HG02798 (cell line): Measurements from ENCODE around the gene GARIN3.
A peak's percentile ranks its signal among the peaks of the same experiment; 100 is the strongest.
"Not testable (repeated sequence)": the region's sequence is repeated elsewhere in the genome, so short reads cannot be mapped to it uniquely, and the experiment has no call there.

Source experiments
- ATAC-seq: cut with Tn5 transposase; IDR thresholded peaks from one replicate; pipeline ENCODE4 v1.9.1; 2021; ENCODE audit warnings: mild to moderate bottlenecking; ENCODE audit not compliant: unreplicated experiment, poor library complexity

Gene GARIN3

DNA sequence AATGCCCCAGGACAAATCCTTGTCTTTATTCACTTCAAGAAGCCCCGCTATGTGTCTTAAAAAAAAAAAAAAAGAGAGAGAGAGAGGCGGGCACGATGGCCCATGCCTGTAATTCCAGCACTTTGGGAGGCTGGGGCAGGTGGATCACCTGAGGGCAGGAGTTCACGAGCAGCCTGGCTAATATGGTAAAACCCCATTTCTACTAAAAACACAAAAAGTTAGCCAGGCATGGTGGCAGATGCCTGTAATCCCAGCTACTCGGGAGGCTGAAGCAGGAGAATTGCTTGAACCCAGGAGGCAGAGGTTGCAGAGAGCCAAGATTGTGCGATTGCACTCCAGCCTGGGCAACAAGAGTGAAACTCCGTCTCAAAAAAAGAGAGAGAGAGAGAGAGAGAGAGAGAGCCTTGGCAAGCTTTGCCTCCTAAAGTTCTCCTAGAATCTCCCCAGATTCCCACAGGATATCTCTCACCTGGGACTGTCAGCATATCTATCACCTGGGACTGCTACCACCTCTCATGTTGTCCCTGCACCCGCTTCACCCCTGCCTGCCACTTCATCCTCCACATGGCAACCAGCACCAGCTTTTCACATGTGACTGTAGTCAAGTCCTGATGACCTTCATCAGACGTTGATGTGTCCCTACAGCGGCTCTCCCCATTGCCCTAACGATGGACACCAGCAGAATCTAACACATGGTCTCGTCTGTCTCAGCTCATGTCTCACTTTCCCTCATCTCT is 20.4 kb upstream of the GARIN3 start:
- no peak for ATAC-seq

DNA sequence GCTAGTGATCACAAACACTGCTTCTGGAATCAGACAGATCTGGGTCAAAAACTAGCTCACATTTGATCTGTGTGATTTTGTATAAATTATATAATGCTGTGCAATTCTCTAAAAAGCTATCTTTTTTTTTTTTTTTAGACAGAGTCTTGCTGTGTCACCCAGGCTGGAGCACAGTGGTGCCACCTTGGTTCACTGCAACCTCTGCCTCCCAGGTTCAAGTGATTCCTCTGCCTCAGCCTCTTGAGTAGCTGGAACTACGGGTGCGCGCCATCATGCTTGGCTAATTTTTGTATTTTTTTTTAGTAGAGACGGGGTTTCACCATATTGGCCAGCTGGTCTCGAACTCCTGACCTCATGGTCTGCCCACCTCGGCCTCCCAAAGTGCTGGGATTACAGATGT is 19.1 kb upstream of the GARIN3 start:
- ATAC-seq: not testable (repeated sequence)

DNA sequence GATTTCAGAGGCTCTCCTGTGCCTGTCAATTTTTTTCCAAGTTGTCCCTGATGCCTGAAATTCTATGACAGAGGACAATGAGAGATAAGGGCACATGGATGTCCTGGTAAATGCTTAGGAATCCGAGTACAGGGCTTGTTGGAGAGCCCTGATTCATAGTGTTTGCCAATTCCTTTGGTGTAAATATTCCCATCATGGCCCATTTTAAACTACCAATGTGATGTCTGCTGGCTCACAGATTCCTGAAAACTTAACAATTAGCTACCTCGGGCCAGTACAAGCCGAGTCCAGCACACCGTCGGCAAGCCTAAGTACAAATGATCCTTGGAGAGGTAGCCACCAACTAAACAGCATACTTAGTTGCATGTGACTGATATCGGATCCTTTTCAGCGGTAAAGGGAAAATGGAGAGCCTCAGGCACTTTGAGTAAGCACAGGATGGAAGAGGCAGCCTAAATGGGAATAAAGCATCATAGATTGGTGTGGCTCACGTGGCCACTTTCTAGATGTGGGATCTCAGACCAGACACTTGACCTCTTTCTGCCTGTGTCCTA is 18.1 kb upstream of the GARIN3 start:
- no peak for ATAC-seq

DNA sequence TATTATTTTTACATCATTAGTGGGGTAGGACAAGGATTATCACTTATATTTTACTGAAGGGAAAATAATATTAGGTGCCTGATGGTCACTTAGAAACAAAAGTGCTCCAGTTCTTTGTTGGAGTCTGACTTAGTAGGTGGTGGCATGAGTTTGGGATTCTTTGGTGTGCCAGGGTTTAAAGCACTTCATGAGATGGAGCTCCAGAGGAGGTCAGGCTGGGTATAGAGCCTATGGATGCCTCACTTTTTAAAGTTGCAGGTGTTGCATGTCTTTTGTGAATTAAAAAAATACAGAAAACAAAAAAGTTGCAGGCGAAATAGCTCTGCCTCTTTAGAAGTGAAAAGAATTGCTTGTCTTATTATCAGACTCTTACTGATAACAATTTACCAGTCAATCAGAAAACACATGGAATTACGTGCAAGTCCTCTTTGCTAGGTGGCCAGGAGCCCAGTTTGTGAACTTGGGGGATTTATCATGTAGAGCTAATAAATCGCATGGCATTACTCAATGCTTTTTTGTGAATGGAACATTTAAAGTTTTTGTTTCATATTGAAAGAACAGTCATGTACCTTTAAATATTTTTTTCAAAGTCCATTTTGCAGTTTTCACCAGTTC is 16.2 kb upstream of the GARIN3 start:
- no peak for ATAC-seq

DNA sequence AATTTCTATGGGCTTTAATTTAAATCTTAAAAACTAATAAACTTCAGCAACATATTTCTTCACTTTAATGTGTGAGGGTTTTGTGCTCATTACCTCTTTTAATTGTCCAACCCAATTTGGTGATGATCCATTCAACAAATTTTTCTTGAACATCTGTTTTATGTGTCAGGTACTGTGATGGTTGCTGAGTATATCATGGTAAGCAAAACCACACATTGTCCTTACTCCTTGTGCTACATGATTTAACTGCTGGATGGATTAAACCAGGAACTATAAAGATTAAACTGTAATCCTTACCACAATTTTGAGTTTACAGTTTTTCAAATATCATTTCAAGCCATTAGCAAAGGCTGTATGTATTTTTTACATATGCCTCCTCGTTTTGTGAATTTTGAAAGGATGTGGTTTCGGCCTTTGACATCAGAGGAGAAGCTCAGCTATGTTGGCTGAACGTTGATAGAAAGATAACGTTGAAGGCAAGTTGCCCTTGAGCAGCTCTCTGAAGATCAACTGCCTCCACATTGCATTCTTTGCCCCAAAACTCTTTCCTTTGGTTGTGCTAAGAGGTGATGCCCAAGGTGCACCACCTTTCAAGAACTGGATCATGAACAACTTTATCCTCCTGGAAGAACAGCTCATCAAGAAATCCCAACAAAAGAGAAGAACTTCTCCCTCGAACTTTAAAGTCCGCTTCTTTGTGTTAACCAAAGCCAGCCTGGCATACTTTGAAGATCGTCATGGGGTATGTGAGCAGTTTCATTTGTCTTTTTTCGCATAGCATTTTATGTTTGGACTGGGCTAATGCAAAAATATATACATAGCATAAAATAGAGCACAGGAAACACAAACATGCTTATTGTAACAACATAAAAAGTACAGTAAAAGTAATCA is 14.6 kb upstream of the GARIN3 start, which contains the start of gene ITK:
ITK (plus strand) TSS at position 467 of the 891 bp plus-strand sequence; CDS start at position 605, 138 bp downstream.
- ATAC-seq: no peak

DNA sequence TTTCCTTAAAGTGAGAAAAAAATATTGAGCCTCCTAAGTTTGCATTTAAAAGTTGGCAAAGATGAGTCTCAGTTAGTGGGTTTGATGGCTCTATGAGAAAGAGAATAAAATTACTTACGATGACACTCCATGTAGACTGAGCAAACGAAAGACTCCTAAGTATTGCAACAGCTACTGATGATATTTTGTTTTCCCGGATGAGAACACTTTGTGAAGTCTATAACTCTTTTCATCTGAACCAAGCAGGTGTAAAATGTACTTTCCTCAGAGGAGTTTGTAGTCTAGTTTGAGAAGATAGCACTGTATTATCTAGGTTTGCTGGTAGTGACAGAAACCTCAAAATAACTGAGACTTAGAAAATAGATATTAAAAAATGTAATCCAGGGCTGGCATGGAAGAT is 12.9 kb upstream of the GARIN3 start:
- no peak for ATAC-seq

DNA sequence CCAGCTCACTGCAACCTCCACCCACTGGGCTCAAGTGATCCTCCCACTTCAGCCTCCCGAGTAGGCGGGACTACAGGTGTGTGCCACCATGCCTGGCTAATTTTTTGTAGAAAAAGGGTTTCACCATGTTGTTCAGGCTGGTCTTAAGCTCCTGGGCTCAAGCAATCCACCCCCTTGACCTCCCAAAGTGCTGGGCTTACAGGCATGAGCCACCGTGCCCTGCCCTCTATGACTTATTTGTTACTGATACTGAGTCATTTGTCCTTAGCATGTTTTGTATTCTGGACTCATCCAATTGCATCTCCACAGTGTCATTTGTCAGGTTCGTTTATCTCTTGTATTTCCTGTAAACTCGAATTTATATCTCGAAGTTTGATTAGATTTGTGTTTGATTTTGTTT is 11.9 kb upstream of the GARIN3 start:
- no peak for ATAC-seq

DNA sequence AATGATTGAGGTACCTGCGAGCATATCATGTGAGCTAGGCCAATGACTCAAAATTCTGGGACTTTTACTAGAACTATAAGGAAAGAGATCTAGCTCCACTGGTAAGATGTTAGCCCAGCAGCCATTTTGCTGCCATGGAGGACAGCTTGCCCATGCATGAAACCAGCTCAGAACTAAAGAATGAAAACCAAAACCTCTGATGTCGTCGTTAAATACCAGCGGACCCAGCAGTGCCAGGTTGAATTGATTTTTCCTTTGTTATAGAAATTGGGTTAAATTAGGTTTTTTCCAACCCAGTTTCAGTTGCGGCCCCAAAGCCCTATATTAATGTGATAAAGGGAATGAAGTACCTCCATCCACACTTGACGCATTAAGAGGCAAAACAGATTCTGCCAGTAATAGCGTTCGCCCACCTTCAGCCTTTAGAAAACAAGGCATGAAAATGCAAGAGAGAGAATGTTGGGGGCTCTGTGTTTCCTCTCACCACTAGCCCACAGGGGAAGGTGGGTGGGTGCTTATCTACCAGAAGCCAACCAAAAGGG is 9.1 kb upstream of the GARIN3 start:
- ATAC-seq: no peak

DNA sequence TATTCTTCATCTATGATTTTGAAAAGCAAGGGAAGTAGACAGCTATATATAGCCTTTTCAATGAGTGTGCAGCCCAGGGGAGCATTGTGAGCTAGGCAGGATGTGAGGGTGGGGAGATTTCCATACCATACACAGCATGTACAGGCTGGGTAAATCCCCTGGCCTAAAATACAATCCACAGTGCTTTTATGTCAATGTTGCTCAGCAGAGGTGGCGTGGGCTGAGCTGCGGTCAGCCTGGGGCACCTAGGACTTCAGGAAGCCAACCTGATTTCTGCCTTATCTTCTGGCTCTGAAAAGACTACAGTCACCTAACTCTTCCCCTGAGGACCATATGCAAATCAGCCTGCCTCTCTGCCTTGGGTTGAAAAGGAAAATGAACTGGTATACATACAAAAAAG is 6.3 kb upstream of the GARIN3 start:
- ATAC-seq: peak; percentile 99

DNA sequence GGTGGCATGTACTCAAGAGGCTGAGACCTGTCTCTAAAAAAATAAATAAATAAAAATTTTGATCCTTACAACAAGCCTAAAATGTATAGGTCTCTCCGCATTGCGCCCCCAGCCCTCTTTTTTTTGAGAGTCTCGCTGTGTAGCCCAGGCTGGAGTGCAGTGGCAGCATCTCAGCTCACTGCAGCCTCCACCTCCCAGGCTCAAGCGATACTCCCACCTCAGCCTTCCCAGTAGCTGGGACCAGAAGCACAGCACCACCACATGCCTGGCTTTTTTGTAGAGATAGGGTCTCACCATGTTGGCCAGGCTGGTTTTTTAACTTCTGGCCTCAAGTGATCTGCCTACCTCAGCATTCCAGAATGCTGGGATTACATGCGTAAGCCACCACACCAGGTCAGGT is 2.2 kb upstream of the GARIN3 start:
- ATAC-seq: no peak

DNA sequence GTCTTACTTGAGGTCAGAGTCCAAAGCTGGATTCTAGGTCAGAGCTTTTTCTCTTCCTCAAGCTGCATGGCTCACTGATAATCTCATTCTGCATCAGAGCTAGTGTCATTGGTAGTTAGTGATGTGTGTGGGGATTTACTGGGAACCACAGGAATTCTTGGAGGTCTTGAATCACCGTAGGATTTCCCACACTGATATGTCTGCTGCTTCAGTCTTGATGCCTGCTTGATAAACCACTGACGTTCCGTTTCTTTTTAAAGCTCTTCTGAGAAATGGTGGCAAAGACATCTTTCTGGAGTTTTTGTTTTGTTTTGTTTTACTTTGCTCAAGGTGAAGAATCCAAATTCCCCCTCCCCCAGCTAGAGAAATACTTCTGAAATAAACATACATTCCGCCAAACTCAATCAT is 1.2 kb upstream of the GARIN3 start:
- no peak for ATAC-seq

DNA sequence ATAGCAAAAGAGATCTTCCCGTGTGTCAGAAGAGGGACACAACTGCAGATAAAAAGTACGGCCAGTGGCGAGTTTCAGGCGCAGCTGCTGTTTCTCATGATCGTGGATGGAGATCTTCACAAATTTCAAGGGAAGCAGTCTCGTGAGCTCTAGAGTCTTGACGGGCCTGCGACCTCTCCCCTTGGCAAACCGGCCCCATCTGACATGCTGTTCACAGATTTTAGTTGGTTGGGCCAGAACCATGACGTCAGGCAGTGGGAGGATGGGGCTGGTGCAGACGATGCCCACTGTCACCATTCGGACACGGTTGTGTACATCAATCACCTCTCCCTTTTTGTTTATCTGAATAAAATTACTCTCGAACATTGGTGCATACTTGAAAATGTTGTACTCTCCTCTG is 396 bp downstream of the GARIN3 start:
- no peak for ATAC-seq

DNA sequence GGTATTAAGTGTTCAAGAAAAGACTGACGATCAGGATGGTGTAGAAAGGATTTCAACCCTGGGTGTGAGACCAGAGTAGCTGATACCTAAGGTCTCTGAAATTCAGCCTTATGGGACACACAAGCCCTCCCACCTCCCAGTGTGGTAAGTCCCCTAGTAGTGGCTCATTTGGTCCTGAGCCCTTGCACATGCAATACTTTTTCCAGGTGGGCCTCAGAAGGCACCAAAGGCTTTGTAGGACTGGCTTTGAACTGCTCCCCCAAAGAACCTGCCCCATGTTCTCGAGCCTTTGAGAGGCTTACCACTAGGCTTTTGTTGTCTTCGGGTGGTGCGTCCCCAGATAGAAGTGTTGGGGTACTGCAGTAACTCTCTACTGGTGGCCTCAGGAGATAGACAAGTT is 803 bp downstream of the GARIN3 start:
- no peak for ATAC-seq

DNA sequence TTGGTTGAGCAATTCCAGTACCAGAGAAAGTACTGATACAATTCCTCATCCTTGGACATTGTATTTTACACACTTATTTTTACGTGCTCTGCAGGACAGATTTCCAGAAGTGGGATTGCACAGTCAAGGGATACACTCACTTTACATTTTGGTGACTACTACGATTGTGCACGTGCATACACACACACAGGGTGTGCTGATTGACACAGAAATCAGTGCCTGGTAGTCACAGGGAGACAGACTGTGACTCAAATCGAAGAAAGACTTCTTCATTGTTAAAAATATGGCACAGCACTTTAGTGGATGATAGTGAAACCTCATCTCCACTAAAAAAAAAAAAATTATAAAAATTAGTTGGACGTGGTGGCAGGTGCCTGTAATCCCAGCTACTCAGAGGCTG is 1.5 kb downstream of the GARIN3 start:
- ATAC-seq: no peak

DNA sequence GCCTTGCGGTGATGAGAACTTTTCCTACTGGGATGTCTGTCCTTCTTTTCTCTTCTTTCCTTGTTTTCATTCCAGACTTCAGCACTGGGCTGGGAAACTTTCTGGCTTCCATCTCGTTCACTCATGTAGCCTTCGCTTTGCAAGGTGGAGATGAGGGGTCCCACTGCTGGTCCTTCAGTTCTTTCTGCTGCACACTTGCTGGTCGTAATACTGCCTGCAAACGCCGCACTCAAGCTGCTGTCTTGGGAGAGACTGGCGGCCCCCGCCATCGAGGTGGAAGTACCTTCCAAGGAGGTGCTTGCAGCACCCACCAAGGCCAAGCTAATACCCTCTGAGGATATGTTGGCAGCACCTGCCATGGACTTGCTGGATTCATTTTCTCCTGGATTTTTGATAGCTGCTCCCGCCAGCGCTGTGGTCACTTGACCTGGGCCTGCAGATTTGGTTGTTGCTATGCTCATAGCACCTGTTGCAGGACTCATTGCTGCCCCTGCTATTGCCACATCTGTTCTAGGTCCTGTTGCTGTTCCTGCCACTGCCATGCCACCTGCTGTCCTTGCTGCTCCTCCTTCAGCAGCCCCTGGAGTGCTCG is 3.0 kb downstream of the GARIN3 start:
- ATAC-seq: no peak

DNA sequence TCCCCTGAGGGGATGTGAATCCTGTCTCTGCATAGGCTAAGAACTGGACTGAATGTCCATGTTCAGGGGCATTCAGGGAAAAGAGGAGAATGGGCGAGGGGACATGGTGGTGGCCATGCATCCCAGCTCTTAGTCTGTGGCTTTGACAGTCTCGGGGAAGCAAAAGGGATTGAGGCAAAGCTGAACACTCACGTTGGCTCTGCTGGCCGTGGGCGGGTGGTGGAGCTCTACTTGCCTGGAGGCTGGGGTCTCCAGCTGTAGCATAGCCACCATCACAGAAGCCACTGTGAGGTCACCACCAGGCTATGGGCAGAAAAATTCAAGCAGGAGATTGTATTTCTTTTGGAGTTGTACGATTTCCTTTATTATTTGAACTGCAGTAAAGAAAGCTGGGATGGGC is 4.1 kb downstream of the GARIN3 start:
- ATAC-seq: no peak

DNA sequence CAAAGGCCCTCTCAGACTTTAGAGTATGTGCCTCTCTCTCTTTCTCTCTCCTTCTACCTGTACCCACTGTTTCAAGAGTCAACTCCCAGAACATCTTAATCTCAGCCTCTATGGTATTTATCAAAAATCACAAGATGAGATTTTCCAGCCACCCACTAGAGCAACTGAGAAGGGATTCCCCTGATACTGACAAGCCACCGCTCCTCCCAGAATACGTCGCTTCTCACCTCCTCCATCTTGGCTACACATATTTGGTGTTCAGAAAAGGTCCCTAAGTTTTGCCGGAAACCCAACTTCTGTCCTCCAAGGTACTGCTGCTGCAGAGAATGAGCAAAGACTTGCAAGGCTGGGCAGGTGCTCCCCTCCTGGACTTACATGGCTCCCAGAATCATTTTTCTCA is 6.1 kb downstream of the GARIN3 start:
- ATAC-seq: no peak

DNA sequence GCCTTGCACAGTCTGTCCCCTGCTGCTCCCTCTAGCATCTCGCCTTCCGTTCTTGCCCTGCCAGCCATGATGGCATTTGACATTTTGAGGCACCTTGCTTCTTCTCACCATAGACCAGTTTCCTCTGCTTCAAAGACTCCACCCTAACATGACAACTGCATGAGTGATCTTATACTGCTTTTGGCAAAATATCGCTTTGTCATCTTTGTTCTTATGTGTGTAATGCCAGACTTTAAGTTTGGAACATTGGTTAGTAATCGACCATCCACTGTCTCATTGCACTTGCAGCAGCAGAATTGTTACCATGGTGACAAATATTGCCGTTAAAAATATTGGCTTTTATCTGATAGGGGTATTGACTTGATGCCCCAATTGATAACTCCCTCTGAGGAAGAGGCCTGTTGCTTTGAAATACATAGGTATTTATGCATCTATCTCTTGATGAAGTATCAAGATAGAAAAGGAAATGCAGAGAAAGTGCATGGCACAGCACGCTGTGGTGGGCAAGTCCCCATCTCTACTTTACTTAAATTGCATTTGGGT is 6.8 kb downstream of the GARIN3 start:
- no peak for ATAC-seq

DNA sequence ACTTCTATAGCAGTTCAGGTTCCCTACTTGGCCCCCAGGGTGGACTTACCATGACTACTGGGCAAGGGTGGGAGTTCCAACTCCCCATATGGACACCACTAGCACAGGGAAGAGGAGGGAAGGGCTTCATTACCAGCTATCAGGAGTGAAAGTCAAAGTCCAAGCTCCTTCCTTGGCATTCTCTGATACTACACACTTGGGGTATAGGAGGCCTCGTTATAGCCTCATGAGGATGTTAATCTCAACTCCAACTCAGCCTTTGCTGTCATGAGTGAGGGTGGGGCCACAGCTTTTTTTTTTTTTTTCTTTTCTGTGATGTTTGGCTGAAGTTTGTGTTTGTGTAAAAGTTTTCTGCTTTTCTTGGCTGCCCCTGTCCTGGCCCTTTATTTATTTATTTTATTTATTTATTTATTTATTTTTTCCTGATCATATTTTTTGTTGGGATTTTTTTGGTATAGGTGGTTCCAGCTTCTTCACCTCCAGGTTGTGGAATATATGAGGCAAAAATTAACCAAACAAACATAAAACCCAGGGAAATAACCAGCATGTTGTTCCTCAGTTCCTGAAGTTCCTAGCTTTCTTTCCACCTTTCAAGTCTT is 8.7 kb downstream of the GARIN3 start:
- ATAC-seq: no peak

DNA sequence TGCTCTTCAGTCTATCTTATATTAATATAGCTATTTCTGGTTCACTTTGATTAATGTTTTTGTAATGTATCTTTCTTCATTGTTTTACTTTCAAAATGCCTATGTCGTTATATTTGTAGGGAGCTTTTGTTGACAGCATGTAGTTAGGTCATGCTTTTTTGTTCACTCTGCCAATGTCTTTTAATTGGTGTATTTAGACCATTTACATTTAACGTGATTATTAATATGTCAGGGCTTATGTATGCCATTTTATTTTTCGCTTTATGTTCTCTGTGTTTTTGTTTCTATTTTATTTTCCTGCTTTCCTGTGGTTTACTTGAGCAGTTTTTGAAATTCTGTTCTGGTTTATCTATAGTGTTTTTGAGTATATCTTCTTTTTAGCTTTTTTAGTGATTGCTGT is 10.8 kb downstream of the GARIN3 start:
- ATAC-seq: no peak
